Skin of body (tissue), 2 donors: ENCODE measurements around the gene ASAH2. TPM values are rescaled to one million over a fixed set of nuclear protein-coding genes. Genes with fewer than 3 reads are reported as not detected.
"Not testable (repeated sequence)": the region's sequence is repeated elsewhere in the genome, so short reads cannot be mapped to it uniquely, and the experiment has no call there.

Experiments used
- DNase-seq: peaks from one replicate; lab custom pipeline; 2025; lab: John Stamatoyannopoulos, UW
- total RNA-seq: library from RNA; depleted of rRNA; stranded (reverse); fragments of >200 nt; gene quantifications from one replicate; pipeline ENCODE4 v1.2.3, GENCODE V29; 2014

The ASAH2 gene
- total RNA-seq, 1 donor from 2014 or later = 0.49 TPM

DNA sequence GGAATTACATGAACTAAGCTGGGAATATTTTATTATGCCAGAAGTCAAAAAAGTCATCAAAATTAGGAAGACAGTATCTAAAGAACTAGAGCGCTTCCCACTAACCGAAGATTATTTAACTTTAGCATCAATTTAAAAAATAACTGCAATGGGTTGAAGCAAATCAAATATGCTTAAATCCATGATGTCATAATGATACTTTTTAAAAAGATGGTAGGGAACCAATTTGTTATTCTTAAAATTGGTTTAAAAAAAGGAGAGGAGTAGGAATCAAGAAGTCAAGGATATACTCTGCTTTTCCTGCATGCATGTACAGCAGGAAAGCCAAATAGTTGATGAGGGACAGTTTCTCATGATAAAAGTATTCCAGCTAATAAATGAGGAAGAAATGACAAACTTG lies 3.2 kb upstream of the ASAH2 start:
- no peak for DNase-seq

DNA sequence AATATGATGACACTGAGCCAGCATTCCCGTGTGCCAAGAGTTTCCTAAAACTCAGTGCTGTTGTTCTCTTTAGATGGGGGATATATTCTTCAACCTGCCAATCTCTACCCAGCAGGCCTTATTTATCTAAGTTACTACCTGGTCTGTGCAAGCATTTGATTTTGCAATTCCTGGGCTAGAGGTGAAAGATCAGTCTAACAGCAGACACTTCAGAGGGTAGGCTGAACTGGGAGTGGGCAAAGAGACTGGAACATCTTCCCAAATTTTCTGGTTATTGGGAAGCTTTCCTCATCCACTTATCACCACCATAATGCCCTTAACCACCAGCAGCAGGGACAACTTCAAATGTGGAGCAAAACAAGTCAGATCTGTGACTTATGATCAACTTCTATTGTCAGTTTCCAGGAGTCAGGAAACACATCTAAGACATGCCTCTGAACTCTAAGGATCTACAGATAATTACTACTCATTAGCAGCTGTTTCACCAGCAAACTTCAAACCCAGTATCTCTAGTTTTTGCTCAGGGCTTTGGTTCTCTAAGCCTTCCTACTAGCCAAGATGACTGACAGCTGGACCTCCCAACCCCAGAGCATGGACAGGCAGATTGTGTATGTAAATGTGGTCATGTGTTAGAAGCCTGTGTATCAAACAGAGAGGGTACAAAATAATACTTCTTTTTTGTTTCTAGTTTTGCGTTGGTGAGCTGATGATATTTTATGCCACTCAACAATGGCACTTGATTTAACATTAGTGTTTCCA lies 1.0 kb downstream of the ASAH2 start:
- no peak for DNase-seq

DNA sequence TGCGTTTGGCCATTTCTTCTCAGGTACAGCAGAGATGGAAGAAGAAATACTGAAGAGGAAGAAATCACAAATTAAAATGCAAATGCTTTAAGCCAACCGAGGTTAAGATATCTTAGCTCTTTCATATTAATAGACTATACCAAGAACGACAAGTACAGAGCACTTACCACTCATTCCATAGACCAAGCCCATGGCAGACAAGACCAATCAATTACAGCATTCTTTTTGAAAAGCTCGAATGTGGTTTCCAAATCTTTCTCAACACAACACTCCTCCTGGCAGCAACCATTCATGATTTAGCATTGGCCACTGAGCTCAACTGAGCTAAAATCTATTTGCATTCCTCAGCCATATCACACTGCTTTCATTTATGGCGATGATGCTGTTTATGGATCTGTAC lies 2.7 kb downstream of the ASAH2 start:
- no peak for DNase-seq

- no peak for DNase-seq
These were observed 3.3 kb downstream of the ASAH2 start for GRCh38 chr10:50248062-50248461.

DNA sequence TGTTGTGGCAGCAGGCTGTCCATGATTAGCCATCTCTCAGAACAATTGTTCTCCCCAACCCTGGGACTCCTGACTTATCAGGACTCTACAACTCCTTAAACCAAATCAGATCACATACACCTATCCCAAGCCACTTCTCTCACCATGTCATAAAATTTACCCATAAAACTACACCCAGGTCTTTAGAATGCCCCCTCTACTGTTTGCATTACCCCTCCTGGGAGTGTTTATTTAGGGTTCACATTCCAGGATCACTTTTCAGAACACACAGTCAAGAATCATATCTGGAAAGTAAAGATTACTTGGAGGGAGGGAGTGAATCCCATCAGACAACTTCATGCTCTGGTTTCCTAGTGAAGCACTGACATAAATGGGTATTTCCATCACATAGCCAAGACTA lies 7.1 kb downstream of the ASAH2 start:
- DNase-seq = no peak

DNA sequence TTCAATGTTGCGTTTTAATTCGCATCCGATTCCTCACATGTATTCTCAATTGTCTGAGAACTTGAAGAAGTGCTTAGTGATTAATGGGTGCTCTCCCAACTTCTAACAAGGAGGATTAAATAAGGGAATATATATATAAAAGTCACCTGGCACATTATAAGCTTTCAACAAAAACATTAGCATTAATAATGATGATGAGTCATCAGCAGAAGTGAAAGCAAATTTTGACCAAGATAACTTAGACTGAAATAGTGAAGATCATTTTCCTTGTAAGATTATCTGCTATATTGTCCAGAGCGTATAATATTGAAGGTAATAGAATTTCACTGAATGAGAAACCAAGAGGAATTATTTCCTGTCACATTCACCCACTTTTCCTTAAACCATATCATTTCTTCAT lies 8.5 kb downstream of the ASAH2 start:
- no peak for DNase-seq

- not testable (repeated sequence) for DNase-seq
These were observed 9.8 kb downstream of the ASAH2 start for GRCh38 chr10:50241478-50241877.

DNA sequence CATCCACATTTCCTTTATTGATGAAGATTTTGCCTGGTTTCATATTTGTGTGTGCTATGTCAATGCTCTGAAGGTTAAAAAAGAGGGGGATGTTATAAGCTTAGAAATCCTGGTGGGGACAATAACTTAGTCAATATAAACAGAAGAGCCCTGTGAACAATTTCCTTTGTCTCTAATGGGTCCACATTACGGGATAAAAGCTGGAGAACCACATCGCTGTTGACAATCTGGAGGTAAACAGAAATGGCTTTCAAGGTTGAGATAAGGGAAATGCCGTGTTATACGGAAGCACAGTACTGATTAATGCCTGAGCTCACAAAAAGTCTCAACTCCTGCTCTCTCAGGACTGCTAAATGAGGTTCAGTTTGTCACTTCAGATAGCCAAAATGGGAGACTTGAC lies 16.8 kb downstream of the ASAH2 start:
- no peak for DNase-seq

DNA sequence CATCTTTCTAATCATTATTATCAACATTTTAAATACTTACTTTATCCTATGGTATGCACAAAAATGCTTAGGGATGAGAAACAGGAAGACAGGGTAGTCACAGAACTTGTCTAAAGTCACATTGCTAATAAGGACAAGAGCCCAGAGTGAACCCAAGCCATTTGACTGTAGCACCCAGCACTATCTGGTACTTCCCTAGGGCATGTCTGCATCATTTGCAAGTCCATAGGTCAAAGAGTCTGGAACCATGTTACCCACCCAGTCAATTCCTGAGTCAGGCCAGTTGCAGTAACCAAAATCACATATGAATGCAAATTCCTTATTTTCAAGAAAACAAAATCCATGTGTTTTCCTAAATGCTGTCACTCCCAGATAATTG lies 19.1 kb downstream of the ASAH2 start:
- DNase-seq = no peak

- DNase-seq = no peak
These were observed 19.6 kb downstream of the ASAH2 start for GRCh38 chr10:50231515-50232260.

DNA sequence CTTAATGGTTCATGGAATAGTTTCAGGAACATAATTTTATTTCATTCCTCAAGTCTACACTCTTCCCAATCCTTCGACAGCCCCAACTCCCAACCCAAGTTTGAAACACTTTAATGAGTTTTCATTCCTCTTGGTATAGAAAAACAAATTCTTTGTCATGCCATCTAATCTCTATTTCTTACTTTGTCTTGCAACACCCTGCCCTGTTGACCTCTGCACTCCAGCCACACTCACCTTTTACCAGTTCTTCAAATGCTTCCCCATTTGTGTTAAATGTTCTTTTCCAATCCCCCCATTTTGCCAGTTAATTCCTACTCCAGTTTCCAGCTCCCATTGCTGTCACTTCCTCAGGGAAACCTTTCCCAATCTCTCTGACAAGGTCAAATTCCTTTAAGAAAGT lies 21.9 kb downstream of the ASAH2 start:
- DNase-seq = no peak

- DNase-seq = no peak
These were observed 22.6 kb downstream of the ASAH2 start for GRCh38 chr10:50228672-50229071.

- DNase-seq = no peak
These were observed 24.7 kb downstream of the ASAH2 start for GRCh38 chr10:50226610-50227009.

- DNase-seq = no peak
These were observed 26.9 kb downstream of the ASAH2 start for GRCh38 chr10:50224330-50224952.

GRCh38 chr10:50222199-50222598 lies 29.1 kb downstream of the ASAH2 start:
- no peak for DNase-seq

DNA sequence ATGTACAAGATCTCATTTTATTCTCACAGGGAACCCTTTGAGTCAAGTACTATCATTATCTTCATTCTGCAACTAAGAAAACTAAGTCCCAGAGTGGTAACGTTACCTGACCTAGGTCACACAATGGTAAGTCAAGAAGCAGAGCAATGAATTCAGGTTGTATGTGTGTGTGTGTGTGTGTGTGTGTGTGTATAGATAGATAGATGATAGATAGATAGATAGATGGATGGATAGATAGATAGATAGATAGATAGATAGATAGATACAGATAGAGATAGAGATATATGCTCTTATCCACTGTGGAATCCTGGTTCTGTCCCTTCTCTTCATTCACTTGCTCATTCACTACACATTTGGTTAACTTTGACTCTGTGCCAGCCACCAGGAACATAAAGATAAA lies 29.8 kb downstream of the ASAH2 start:
- DNase-seq = no peak

DNA sequence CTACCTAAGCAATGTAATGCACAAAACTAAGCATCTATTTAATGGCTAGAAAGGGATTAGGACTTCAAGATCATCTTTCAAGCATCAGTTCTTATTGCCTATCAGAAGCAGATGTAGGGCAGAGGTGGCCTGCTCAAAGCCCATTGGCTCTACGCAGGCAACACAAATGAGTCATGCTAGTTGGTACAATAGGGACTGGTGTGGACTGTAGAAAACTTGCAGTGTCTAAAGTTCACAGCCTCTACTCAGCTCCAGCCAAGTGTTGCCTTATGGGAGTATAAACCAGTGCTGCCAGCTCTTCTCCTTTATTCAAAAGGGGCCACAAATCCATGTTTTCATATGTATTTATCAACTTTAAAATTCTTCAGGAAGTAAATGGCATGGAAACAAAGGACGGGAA lies 31.7 kb downstream of the ASAH2 start:
- no peak for DNase-seq

DNA sequence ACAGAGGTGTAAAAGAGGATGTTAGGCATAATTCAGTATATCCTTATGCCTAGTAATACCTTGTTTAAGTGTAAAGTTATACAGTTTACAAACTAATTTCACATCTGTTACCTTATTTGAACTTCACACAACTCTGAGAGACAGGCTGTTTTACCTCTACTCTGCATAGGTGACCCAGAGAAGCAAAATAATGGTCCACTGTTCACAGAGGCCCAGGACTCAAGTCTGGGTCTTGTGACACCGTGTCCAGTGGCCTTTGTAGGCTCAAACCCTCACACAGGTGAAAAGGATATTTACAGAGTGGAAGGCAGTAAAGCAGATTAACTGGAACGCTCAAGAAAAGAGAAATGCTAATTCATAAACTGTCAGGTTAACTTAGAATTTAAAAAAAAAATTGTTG lies 32.1 kb downstream of the ASAH2 start:
- no peak for DNase-seq

DNA sequence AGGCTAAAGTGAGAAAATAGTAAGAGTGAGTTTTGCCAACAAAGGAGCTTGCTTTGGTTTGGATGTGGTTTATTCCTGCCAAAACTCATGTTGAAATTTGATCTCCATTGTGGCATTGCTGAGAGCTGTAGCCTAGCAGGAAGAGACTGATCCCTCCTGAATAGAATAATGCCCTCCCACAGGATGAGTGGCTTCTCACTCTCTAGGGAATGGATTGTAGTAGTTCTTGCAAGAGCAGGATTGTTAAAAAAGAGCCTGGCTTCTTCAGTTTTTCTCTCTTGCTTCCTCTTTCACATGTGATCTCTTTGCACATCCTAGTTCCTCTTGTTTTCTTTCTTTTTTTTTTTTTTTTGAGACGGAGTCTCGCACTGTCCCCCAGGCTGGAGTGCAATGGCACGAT lies 34.4 kb downstream of the ASAH2 start:
- DNase-seq = no peak

DNA sequence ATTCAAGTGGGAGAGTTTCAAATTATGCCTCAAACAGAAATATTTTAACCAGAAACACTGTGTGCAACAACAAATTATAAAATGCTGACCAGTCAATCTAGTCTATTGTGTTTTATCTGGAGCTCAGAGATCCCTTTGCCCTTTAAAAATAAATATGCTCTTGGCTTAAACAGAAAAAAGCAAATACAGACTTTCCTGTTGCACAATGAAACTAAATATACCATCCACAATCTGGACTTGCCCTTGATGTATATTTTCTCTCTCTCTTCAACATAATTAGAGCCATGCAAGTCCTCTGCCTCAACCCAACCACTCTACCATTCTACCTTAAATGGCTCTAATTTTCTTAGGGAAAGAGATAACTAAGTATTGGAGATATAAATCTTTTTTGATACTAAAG lies 34.9 kb downstream of the ASAH2 start:
- DNase-seq = no peak

DNA sequence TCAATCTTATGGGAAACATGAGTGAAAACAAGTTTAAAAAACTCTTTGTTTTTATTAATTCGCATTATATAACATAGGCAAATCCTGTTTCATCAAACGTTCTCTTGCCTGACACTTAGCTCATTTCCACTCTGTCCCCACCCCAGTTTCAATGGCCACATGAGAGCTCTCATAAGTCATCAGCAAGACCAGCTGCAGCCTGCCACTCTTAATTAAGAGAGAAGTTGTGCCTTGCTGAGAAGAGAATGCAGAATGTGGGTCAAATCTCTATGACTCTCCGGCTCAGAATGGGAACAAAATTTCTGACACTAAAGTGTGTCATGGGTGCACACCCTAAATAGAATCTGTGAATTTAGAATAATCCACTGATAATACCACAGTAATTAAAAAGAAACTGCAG lies 39.6 kb downstream of the ASAH2 start:
- DNase-seq = no peak

DNA sequence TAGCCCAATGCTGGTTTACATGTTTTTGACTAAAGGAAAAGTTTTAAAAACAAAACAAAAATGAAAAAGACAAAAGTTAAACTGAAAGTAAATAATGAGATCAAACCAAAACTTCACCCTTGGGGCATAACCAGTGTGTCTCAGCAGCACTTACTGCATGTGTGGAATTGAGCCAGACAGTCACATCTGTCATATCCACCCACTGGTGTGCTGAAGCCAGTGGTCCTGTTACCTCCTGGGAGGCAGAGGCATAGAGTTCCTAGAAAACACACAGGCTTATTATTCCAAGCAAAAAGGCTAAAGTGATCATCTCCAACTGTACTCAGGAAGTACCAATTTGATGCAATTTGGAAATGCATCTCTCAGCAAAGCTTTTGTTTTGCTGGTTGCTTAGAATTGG lies 40.4 kb downstream of the ASAH2 start:
- no peak for DNase-seq
